ENCODE results near the gene NDUFS4.
"Not testable (repeated sequence)": the region's sequence is repeated elsewhere in the genome, so short reads cannot be mapped to it uniquely, and the experiment has no call there.

The NDUFS4 gene

DNA sequence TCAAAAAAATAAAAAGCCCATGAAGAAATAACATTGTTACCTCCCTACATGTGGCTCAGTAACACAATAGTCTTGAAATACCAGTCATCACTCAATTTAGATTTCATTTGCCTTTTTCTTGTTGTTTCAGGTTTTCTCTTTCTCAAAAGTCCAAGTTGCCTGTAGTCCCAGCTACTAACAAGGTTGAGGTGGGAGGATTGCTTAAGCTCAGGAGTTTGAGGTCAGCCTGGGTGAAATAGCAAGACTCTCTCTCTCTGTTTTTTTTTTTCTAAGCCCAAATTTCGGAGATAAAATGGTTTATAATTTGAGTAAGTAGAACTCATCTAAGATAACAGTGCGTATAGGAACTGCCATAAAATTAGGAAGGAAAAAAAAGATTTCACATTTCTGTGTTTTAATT lies 17.5 kb upstream of the NDUFS4 start:
- TF ChIP-seq, protein P1, sequence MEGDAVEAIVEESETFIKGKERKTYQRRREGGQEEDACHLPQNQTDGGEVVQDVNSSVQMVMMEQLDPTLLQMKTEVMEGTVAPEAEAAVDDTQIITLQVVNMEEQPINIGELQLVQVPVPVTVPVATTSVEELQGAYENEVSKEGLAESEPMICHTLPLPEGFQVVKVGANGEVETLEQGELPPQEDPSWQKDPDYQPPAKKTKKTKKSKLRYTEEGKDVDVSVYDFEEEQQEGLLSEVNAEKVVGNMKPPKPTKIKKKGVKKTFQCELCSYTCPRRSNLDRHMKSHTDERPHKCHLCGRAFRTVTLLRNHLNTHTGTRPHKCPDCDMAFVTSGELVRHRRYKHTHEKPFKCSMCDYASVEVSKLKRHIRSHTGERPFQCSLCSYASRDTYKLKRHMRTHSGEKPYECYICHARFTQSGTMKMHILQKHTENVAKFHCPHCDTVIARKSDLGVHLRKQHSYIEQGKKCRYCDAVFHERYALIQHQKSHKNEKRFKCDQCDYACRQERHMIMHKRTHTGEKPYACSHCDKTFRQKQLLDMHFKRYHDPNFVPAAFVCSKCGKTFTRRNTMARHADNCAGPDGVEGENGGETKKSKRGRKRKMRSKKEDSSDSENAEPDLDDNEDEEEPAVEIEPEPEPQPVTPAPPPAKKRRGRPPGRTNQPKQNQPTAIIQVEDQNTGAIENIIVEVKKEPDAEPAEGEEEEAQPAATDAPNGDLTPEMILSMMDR (IDR thresholded peaks at IDR 0.05; ENCODE audit: borderline replicate concordance, extremely low read depth, low read length, poor library complexity, severe bottlenecking): no peak
- TF ChIP-seq EZH2 (IDR thresholded peaks at IDR 0.05; ENCODE audit: borderline replicate concordance, low read depth, low read length, severe bottlenecking): no peak
- Histone ChIP-seq H3K4me2 (ENCODE audit: insufficient read depth, low read length) (no peak overlapping the region), H3K4me1 (ENCODE audit: insufficient read depth, low read length) (no peaks in the 10 kb centered on the region), H3K36me3 (ENCODE audit: insufficient read depth, low read length) (no peaks in the 10 kb centered on the region), H3K9me3 (ENCODE audit: insufficient read depth, low read length, severe bottlenecking) (no peaks in the 10 kb centered on the region), H3K4me3 (ENCODE audit: low read depth in 1 of 2, low read length in 2 of 2) (no peak overlapping the region), H3K27ac (ENCODE audit: low read length) (no peak overlapping the region), H3K79me2 (ENCODE audit: insufficient read depth, low read length) (no peaks in the 10 kb centered on the region), H4K20me1 (ENCODE audit: insufficient read depth, low read length) (no peaks in the 10 kb centered on the region), H3K9ac (ENCODE audit: low read depth, low read length) (no peak overlapping the region), H2AFZ (ENCODE audit: low read depth, low read length) (no peak overlapping the region), H3K27me3 (ENCODE audit: insufficient read depth, low read length, poor library complexity) (peaks cover 6% of the 10 kb centered on the region)
- ATAC-seq (ENCODE audit: insufficient read depth, low read depth) (no peak), DNase-seq (no peak)

DNA sequence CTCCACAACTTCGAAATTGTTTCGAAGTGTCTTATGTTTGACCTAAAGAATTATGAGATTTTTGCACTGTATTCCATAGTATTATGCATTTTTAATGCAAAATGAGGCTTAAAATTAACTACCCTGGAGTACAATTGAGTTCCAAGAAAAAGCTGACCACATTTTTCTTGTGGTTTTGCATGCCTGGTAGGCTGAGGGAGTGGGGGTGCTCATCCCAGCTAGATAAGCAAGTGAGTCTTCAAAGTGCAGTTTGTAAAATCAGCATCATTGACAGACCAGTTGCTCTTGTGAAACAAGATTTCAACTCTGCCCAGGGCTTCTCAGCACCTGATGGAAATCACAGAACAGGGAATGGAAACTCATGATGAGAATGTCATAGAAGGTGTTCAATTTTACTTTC lies 17.0 kb upstream of the NDUFS4 start:
- DNase-seq: no peak
- Histone ChIP-seq H3K9me3 (ENCODE audit: insufficient read depth, low read length, severe bottlenecking) (no peaks in the 10 kb centered on the region), H3K79me2 (ENCODE audit: insufficient read depth, low read length) (no peaks in the 10 kb centered on the region), H3K9ac (ENCODE audit: low read depth, low read length) (no peak overlapping the region), H3K4me1 (ENCODE audit: insufficient read depth, low read length) (no peaks in the 10 kb centered on the region), H3K27ac (ENCODE audit: low read length) (no peak overlapping the region), H3K4me3 (ENCODE audit: low read depth in 1 of 2, low read length in 2 of 2) (no peak overlapping the region), H2AFZ (ENCODE audit: low read depth, low read length) (no peak overlapping the region), H4K20me1 (ENCODE audit: insufficient read depth, low read length) (no peaks in the 10 kb centered on the region), H3K4me2 (ENCODE audit: insufficient read depth, low read length) (no peak overlapping the region), H3K36me3 (ENCODE audit: insufficient read depth, low read length) (no peaks in the 10 kb centered on the region), H3K27me3 (ENCODE audit: insufficient read depth, low read length, poor library complexity) (peaks cover 6% of the 10 kb centered on the region)
- TF ChIP-seq, protein P1 (IDR thresholded peaks at IDR 0.05; ENCODE audit: borderline replicate concordance, extremely low read depth, low read length, poor library complexity, severe bottlenecking): no peak
- no peak for TF ChIP-seq EZH2 (IDR thresholded peaks at IDR 0.05; ENCODE audit: borderline replicate concordance, low read depth, low read length, severe bottlenecking)
- ATAC-seq (ENCODE audit: insufficient read depth, low read depth): no peak

DNA sequence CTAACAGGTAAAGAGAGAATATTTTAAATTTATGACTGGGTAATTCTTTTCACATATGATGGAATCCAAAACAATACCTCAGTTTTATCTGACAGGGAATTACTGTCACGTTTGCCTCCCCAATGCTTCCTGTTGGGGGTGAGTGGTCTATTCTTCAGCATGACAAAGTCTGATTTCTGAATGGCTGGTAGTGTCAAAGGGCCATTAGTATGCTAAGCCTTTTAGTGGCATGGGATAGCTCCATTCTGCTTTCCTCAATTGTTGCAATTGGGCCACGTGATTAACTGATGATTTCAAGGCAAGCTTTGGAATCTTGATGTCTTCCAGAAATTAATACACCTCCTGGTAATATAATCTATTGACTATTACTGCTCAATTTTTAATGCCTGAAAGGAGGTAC lies 14.7 kb upstream of the NDUFS4 start:
- no peak for ATAC-seq (ENCODE audit: insufficient read depth, low read depth)
- TF ChIP-seq EZH2 (IDR thresholded peaks at IDR 0.05; ENCODE audit: borderline replicate concordance, low read depth, low read length, severe bottlenecking): no peak
- TF ChIP-seq, protein P1 (IDR thresholded peaks at IDR 0.05; ENCODE audit: borderline replicate concordance, extremely low read depth, low read length, poor library complexity, severe bottlenecking): no peak
- DNase-seq: no peak
- H2AFZ ChIP-seq (ENCODE audit: low read depth, low read length): no peak overlapping the region
- no peaks in the 10 kb centered on the region for H4K20me1 ChIP-seq (ENCODE audit: insufficient read depth, low read length)
- no peaks in the 10 kb centered on the region for H3K9me3 ChIP-seq (ENCODE audit: insufficient read depth, low read length, severe bottlenecking)
- no peak overlapping the region for H3K4me3 ChIP-seq (ENCODE audit: low read depth in 1 of 2, low read length in 2 of 2)
- no peak overlapping the region for H3K27ac ChIP-seq (ENCODE audit: low read length)
- no peaks in the 10 kb centered on the region for H3K4me1 ChIP-seq (ENCODE audit: insufficient read depth, low read length)
- H3K79me2 ChIP-seq (ENCODE audit: insufficient read depth, low read length): no peaks in the 10 kb centered on the region
- H3K27me3 ChIP-seq (ENCODE audit: insufficient read depth, low read length, poor library complexity): peaks cover 6% of the 10 kb centered on the region
- H3K4me2 ChIP-seq (ENCODE audit: insufficient read depth, low read length): no peak overlapping the region
- no peak overlapping the region for H3K9ac ChIP-seq (ENCODE audit: low read depth, low read length)
- no peaks in the 10 kb centered on the region for H3K36me3 ChIP-seq (ENCODE audit: insufficient read depth, low read length)

DNA sequence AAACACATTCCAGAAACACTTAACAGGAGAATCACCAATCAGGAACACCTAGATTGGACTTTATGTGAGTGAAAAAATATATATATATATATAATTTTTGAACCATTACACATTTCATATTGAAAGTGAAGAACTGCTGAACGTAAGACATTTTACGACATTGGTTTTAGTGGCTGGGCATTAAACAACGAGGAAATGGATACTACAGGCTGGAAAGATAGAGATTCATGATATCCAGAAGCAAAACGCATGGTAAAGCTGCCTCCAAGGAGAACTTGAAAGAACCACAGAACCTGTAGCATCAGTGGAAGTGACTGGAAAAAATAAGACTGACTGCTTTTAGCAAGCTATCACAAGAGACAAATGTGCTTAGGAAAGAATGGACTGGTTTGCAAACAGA lies 13.2 kb upstream of the NDUFS4 start:
- Histone ChIP-seq H3K36me3 (ENCODE audit: insufficient read depth, low read length) (no peaks in the 10 kb centered on the region), H3K4me1 (ENCODE audit: insufficient read depth, low read length) (no peaks in the 10 kb centered on the region), H3K4me3 (ENCODE audit: low read depth in 1 of 2, low read length in 2 of 2) (no peak overlapping the region), H3K9ac (ENCODE audit: low read depth, low read length) (no peak overlapping the region), H3K27ac (ENCODE audit: low read length) (no peak overlapping the region), H2AFZ (ENCODE audit: low read depth, low read length) (no peak overlapping the region), H4K20me1 (ENCODE audit: insufficient read depth, low read length) (no peaks in the 10 kb centered on the region), H3K79me2 (ENCODE audit: insufficient read depth, low read length) (no peaks in the 10 kb centered on the region), H3K27me3 (ENCODE audit: insufficient read depth, low read length, poor library complexity) (peaks cover 6% of the 10 kb centered on the region), H3K9me3 (ENCODE audit: insufficient read depth, low read length, severe bottlenecking) (no peaks in the 10 kb centered on the region), H3K4me2 (ENCODE audit: insufficient read depth, low read length) (no peak overlapping the region)
- no peak for TF ChIP-seq EZH2 (IDR thresholded peaks at IDR 0.05; ENCODE audit: borderline replicate concordance, low read depth, low read length, severe bottlenecking)
- TF ChIP-seq, protein P1 (IDR thresholded peaks at IDR 0.05; ENCODE audit: borderline replicate concordance, extremely low read depth, low read length, poor library complexity, severe bottlenecking): no peak
- ATAC-seq (ENCODE audit: insufficient read depth, low read depth): no peak
- no peak for DNase-seq

DNA sequence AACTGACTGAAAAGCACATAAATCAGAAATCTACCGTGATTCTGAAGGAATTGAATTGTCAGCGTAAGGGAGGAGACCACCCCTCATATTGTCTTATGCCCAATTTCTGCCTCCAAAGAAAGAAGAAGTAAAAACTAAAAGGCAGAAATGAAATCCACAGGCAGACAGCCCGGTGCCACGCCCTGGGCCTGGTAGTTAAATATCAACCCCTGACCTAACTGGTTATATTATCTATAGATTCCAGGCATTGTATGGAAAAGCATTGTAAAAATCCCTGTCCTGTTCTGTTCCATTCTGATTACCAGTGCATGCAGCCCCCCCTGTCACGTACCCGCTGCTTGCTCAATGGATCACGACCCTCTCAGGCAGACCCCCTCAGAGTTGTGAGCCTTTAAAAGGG lies 11.9 kb upstream of the NDUFS4 start:
- H2AFZ ChIP-seq (ENCODE audit: low read depth, low read length); H3K9ac ChIP-seq (ENCODE audit: low read depth, low read length); H3K4me1 ChIP-seq (ENCODE audit: insufficient read depth, low read length); H3K79me2 ChIP-seq (ENCODE audit: insufficient read depth, low read length); DNase-seq; H3K27ac ChIP-seq (ENCODE audit: low read length); H4K20me1 ChIP-seq (ENCODE audit: insufficient read depth, low read length); H3K9me3 ChIP-seq (ENCODE audit: insufficient read depth, low read length, severe bottlenecking); H3K27me3 ChIP-seq (ENCODE audit: insufficient read depth, low read length, poor library complexity); ATAC-seq (ENCODE audit: insufficient read depth, low read depth); H3K4me3 ChIP-seq (ENCODE audit: low read depth in 1 of 2, low read length in 2 of 2); H3K36me3 ChIP-seq (ENCODE audit: insufficient read depth, low read length); H3K4me2 ChIP-seq (ENCODE audit: insufficient read depth, low read length): not testable (repeated sequence)

All from DND-41 (cell line).